Limb (tissue), 2 donors: ENCODE data around the gene ZNF451.
"Not testable (repeated sequence)": the region's sequence is repeated elsewhere in the genome, so short reads cannot be mapped to it uniquely, and the experiment has no call there.

Source experiments
- DNase-seq, 2 donors: peaks; one replicate each; pipeline ENCODE4 v3.0.0-alpha.2; 2016; ENCODE audit errors: extremely low spot score in 2 of 2

The ZNF451 gene

GRCh38 chr6:57089687-57090457 is at the start of gene ZNF451:
ZNF451 (plus strand) TSS chr6:57090188; CDS start chr6:57090254, 66 bp downstream.
- peak; percentile 96 to 99 for DNase-seq

- DNase-seq = not testable (repeated sequence)
These were observed 45.9 kb upstream of the ZNF451 start for GRCh38 chr6:57044061-57044460.

GRCh38 chr6:57044568-57044967 is 45.4 kb upstream of the ZNF451 start:
- no peak for DNase-seq

- peak; percentile 91 to 92 for DNase-seq
These were observed 43.4 kb upstream of the ZNF451 start, which contains the start of gene KIAA1586 for GRCh38 chr6:57046332-57047256. KIAA1586 (plus strand) TSS chr6:57046693; CDS start chr6:57046756, 63 bp downstream.

GRCh38 chr6:57047257-57047585 is 42.8 kb upstream of the ZNF451 start:
- not testable (repeated sequence) for DNase-seq

GRCh38 chr6:57047859-57048258 is 42.1 kb upstream of the ZNF451 start:
- DNase-seq = not testable (repeated sequence)

GRCh38 chr6:57048577-57048976 is 41.4 kb upstream of the ZNF451 start:
- DNase-seq = no peak

- no peak for DNase-seq
These were observed 26.1 kb upstream of the ZNF451 start for GRCh38 chr6:57063847-57064246.

- no peak for DNase-seq
These were observed 25.2 kb upstream of the ZNF451 start for GRCh38 chr6:57064809-57065208.

- DNase-seq = no peak
These were observed 21.9 kb upstream of the ZNF451 start for GRCh38 chr6:57068061-57068460.

- DNase-seq = no peak
These were observed 20.8 kb upstream of the ZNF451 start for GRCh38 chr6:57069228-57069627.

GRCh38 chr6:57069920-57070331 is 20.1 kb upstream of the ZNF451 start:
- DNase-seq = no peak

GRCh38 chr6:57072108-57072507 is 17.9 kb upstream of the ZNF451 start:
- DNase-seq = no peak

- no peak for DNase-seq
These were observed 15.6 kb upstream of the ZNF451 start for GRCh38 chr6:57074383-57074782.

- no peak for DNase-seq
These were observed 14.9 kb upstream of the ZNF451 start for GRCh38 chr6:57075092-57075491.

GRCh38 chr6:57078531-57079207 is 11.3 kb upstream of the ZNF451 start:
- DNase-seq = no peak

- no peak for DNase-seq
These were observed 4.5 kb upstream of the ZNF451 start for GRCh38 chr6:57085471-57085870.

- no peak for DNase-seq
These were observed 3.1 kb upstream of the ZNF451 start for GRCh38 chr6:57086843-57087242.

- DNase-seq = no peak
These were observed 2.1 kb upstream of the ZNF451 start for GRCh38 chr6:57087916-57088315.

GRCh38 chr6:57089265-57089664 is 723 bp upstream of the ZNF451 start:
- DNase-seq = peak in 1 of 2 donors; percentile 9

- DNase-seq = not testable (repeated sequence)
These were observed 575 bp downstream of the ZNF451 start for GRCh38 chr6:57090458-57091067.
